Glutamatergic neuron (in vitro differentiated cells): ENCODE data around the gene COPZ1. TPM values are rescaled to one million over a fixed set of nuclear protein-coding genes. Genes with fewer than 3 reads are reported as not detected.

Experiments
- DNase-seq: peaks from one replicate; pipeline ENCODE4 v3.0.0; 2022
- H3K27ac Mint-ChIP-seq: one replicate; pipeline ENCODE4 v1.8.0; 2020; ENCODE audit warnings: mild to moderate bottlenecking, mixed read lengths, inconsistent platforms; ENCODE audit not compliant: unreplicated experiment
- H3K27me3 Mint-ChIP-seq: one replicate; pipeline ENCODE4 v1.8.0; 2020; ENCODE audit warnings: mild to moderate bottlenecking, moderate library complexity, mixed read lengths, inconsistent platforms; ENCODE audit not compliant: unreplicated experiment
- H3K36me3 Mint-ChIP-seq: one replicate; pipeline ENCODE4 v1.8.0; 2020; ENCODE audit warnings: mild to moderate bottlenecking, mixed read lengths, inconsistent platforms; ENCODE audit not compliant: unreplicated experiment
- H3K4me1 Mint-ChIP-seq: one replicate; pipeline ENCODE4 v1.8.0; 2020; ENCODE audit warnings: mild to moderate bottlenecking, low read depth, mixed read lengths, inconsistent platforms; ENCODE audit not compliant: unreplicated experiment
- H3K4me3 Mint-ChIP-seq: one replicate; pipeline ENCODE4 v1.8.0; 2020; ENCODE audit warnings: mild to moderate bottlenecking, mixed read lengths, inconsistent platforms; ENCODE audit not compliant: unreplicated experiment
- H3K9me3 Mint-ChIP-seq: one replicate; pipeline ENCODE4 v1.8.0; 2020; ENCODE audit warnings: mild to moderate bottlenecking, moderate library complexity, mixed read lengths, inconsistent platforms; ENCODE audit not compliant: unreplicated experiment
- total RNA-seq: library from RNA; stranded (reverse); fragmentation: NEBNext Ultra II Directional; extraction: Animal tissue kit (Norgen Biotek cat#: 25700); gene quantifications from one replicate; pipeline ENCODE4 v1.2.1, GENCODE V29; 2021; ENCODE audit not compliant: unreplicated experiment
- TF ChIP-seq, protein P1 (sequence below): fragments of 200-600 bp; sonication (generic); IDR thresholded peaks from one replicate; pipeline ENCODE4 v1.5.0; 2021; ENCODE audit not compliant: partially characterized antibody, unreplicated experiment

Gene COPZ1
- total RNA-seq, 1 donor from 2014 or later: 88.6 TPM

DNA sequence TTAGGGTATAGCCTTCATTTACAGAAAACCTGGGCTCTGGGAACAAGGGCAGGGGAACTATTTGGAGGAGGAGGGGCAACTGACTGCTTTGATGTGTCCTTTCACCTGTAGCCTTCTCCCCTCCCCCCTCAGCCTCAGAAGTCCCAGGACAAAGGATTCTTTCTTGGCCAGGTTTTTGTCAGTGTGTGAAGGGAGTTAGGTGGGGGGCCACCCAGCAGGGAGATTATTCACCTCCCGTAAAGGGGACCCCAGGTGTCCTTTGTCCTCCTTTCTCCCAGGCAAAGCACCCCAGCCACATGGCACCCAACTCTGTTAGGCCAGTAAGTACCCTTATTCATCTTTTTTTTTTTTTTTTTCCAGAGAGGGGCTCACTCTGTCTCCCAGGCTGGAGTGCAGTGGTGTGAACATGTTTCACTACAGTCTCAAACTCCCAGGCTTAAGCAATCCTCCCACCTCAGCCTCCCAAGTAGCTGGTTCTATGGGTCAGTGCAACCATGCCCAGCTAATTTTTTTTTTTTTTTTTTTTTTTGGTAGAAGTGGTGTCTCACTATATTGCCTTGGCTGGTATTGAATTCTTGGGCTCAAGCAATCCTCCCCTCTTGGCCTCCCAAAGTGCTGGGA is 23.4 kb upstream of the COPZ1 start:
- Mint-ChIP-seq H3K4me3 (no peak overlapping the region), H3K36me3 (no peaks in the 10 kb centered on the region), H3K27me3 (peaks cover 4% of the 10 kb centered on the region), H3K4me1 (peaks cover 4% of the 10 kb centered on the region), H3K27ac (no peak overlapping the region), H3K9me3 (peaks cover under 1% of the 10 kb centered on the region)
- no peak for DNase-seq
- TF ChIP-seq, protein P1, sequence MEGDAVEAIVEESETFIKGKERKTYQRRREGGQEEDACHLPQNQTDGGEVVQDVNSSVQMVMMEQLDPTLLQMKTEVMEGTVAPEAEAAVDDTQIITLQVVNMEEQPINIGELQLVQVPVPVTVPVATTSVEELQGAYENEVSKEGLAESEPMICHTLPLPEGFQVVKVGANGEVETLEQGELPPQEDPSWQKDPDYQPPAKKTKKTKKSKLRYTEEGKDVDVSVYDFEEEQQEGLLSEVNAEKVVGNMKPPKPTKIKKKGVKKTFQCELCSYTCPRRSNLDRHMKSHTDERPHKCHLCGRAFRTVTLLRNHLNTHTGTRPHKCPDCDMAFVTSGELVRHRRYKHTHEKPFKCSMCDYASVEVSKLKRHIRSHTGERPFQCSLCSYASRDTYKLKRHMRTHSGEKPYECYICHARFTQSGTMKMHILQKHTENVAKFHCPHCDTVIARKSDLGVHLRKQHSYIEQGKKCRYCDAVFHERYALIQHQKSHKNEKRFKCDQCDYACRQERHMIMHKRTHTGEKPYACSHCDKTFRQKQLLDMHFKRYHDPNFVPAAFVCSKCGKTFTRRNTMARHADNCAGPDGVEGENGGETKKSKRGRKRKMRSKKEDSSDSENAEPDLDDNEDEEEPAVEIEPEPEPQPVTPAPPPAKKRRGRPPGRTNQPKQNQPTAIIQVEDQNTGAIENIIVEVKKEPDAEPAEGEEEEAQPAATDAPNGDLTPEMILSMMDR: no peak

DNA sequence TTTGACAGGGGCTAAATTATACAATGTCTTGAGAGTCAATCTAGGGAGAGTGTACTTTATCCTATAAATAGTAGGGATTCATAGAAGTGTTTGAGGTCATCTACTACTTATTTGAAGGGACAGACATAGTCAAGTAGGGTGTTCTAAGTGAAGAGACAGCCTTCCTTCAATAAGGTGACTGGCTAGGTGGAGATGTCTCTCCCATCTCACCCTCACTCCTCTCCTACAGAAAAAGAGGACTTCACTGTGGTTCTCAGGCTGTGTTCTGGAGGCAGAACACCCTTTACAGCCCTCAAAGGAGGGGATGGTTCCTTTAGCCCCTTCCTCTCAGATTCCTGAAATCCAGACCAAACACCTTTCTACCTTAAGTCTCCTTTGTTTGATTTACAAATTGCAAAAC is 21.3 kb upstream of the COPZ1 start:
- DNase-seq: no peak
- Mint-ChIP-seq H3K9me3 (no peaks in the 10 kb centered on the region), H3K4me3 (no peak overlapping the region), H3K27me3 (peaks cover 2% of the 10 kb centered on the region), H3K36me3 (no peaks in the 10 kb centered on the region), H3K27ac (no peak overlapping the region), H3K4me1 (peaks cover 4% of the 10 kb centered on the region)
- TF ChIP-seq, protein P1: no peak

- H3K27ac Mint-ChIP-seq: no peak overlapping the region
- peaks cover 4% of the 10 kb centered on the region for H3K4me1 Mint-ChIP-seq
- DNase-seq: no peak
Measured at GRCh38 chr12:54304187-54304810, 20.6 kb upstream of the COPZ1 start.

GRCh38 chr12:54306925-54307741 is 17.8 kb upstream of the COPZ1 start:
- H3K4me3 Mint-ChIP-seq: no peak overlapping the region
- no peaks in the 10 kb centered on the region for H3K36me3 Mint-ChIP-seq
- TF ChIP-seq, protein P1: no peak
- peaks cover 2% of the 10 kb centered on the region for H3K4me1 Mint-ChIP-seq
- no peak overlapping the region for H3K27ac Mint-ChIP-seq
- H3K27me3 Mint-ChIP-seq: no peaks in the 10 kb centered on the region
- DNase-seq: no peak
- H3K9me3 Mint-ChIP-seq: no peaks in the 10 kb centered on the region

More at GRCh38 chr12:54304187-54304810, 20.6 kb upstream of the COPZ1 start:
- Mint-ChIP-seq H3K36me3 (no peaks in the 10 kb centered on the region), H3K4me3 (no peak overlapping the region), H3K9me3 (no peaks in the 10 kb centered on the region), H3K27me3 (peaks cover 2% of the 10 kb centered on the region)
- TF ChIP-seq, protein P1: no peak
